ENCODE measurements around the gene GPR176.
A peak's percentile ranks its signal among the peaks of the same experiment; 100 is the strongest.

The GPR176 gene

GRCh38 chr15:39888809-39889208 lies 31.3 kb downstream of the GPR176 start:
- DNase-seq: no peak

DNA sequence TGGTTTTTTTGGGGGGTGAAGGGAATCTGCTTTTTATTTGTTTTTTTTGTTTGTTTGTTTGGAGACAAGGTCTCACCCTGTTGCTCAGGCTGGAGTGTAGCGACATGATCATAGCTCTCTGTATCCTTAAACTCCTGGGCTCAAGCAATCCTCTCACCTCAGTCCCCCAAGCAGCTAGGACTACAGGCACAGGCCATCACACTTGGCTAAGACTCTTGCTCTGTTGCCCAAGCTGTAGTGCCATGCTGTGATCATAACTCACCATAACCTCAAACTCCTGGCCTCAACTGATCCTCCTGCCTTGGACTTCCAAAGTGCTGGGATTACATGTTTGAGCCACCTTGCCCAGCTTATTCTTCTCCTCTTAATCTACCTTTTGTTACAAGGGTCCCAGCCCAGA lies 31.8 kb downstream of the GPR176 start:
- DNase-seq: no peak

DNA sequence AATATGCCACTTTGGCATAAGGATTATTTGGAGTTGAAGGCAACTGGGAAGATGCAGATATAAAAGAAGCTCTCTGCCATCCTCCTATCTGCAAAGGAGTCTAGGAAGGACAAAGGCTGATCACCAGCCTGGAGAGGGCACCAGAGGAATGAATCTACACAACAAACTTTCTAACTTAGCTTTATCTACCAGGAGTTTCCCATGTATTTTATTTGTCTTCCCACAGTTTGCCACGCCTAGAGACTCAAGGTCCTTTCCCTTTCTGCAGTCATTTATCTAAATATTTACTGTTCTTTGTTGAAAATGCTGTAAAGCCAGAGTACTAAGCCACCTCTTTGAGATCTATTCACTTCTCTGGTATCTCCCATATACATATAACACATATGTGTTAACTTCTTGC lies 32.2 kb downstream of the GPR176 start:
- peak; percentile 36 for DNase-seq

- no peak for DNase-seq
Measured at GRCh38 chr15:39887211-39887610, 32.9 kb downstream of the GPR176 start.

DNA sequence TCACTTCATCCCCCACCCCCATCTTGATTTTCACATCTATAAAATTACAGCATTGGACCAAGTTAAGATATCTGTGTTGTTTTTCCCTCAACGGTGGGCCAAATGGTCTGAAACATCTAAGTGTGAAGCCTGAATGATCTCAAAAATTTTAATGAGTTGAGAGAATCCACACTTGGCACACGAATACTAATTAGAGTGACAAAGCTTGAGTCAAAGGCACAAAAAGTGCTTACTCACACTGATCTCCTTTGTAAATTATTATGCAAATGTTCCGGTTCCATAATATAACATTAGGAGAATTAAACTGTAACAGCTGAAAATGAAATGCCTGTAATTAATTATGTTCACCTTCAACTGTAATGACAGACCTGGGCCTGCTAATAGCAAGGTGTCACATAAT lies 33.6 kb downstream of the GPR176 start:
- DNase-seq: no peak

GRCh38 chr15:39885099-39885777 lies 34.8 kb downstream of the GPR176 start:
- no peak for DNase-seq

GRCh38 chr15:39884351-39884750 lies 35.7 kb downstream of the GPR176 start:
- DNase-seq: no peak

- peak; percentile 21 for DNase-seq
Measured at GRCh38 chr15:39882602-39883001, 37.5 kb downstream of the GPR176 start.

- no peak for DNase-seq
Measured at GRCh38 chr15:39881790-39882189, 38.3 kb downstream of the GPR176 start.

- peak; percentile 69 for DNase-seq
Measured at GRCh38 chr15:39880718-39881387, 39.2 kb downstream of the GPR176 start.

GRCh38 chr15:39878406-39878785 lies 41.7 kb downstream of the GPR176 start:
- peak; percentile 65 for DNase-seq

- no peak for DNase-seq
Measured at GRCh38 chr15:39874890-39875549, 45.0 kb downstream of the GPR176 start.

- no peak for DNase-seq
Measured at GRCh38 chr15:39873978-39874377, 46.1 kb downstream of the GPR176 start.

DNA sequence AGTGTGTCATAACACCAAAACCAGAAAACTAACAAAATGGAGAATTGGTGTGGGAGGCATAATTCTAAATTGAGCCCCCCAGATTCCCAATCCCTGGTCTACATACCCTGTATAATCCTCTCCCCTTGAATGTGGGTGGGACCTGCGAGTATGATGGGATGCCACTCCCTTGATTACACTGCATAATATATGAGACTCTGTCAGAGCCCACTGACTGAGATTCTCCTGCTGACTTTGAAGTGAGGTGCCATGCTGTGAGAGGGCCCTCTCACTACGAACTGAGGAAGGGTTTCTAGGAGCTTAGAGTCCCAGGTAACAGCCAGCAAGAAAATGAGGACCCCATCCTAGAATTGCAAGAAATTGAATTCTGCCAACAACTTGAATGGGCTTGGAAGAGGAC lies 49.5 kb downstream of the GPR176 start:
- DNase-seq: no peak

DNA sequence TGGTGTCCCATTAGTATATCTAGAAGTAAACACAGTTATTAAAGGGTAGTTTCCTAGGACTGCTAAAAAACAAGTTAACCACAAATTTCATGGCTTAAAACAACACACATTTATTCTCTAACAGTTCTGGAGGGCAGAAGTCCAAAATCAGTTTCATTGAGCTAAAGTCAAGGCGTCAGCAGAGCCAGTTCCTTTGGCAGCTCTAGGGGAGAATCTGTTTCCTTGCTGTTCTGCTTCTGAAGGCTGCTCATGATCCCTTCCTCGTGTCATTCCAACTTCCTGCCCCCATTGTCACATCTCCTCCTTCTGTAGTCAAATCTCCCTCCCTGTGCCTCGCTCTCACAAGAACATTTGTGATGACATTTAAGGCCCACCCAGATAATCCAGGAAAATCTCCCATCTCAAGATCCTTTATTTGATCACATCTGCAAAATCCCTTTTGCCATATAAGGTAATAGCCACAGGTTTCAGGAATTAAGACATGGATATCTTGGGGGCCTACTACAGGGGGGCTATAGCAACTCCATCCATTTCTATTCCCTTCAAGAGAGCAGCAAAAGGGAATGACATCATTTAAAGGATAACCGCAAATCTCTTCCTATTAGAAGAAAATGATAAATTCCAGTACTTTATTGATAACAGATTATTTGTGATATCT lies 50.1 kb downstream of the GPR176 start:
- no peak for DNase-seq

GRCh38 chr15:39869254-39869653 lies 50.8 kb downstream of the GPR176 start:
- no peak for DNase-seq

GRCh38 chr15:39868396-39868795 lies 51.7 kb downstream of the GPR176 start:
- DNase-seq: no peak

DNA sequence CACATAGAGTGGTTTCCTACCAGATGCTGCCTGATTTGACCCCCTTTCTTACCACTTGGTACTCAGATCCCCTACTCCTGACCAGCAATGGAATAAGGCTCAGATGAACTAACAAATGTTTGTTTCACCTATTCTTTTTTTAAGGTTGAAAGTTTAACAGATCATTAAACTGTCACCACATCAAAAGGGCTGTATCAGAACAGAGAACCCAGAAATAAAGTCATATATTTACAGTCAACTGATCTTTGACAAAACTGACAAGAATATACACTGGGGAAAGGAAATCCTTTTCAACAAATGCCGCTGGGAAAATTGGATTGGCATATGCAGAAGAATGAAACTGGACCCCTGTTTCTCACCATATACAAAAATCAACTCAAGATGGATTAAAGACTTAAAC lies 56.0 kb downstream of the GPR176 start:
- DNase-seq: no peak

DNA sequence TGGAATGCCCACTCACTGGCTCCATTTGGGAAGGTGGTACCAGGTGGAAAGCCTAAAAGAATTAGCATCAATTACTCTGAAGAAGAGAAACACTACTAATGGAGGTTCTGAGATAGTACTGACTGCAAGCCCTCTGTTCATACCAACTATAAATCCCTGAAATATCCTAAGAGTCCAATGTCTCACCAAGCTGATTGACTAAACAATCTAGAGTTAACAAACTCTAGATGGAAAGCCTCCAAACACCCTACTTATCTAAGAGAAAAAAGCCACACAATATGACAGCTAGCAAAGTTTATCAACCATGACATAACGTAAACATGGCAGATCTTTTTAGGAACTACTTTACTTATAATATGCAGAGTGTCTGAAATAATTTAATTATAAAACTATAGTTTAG lies 59.2 kb downstream of the GPR176 start:
- no peak for DNase-seq

DNA sequence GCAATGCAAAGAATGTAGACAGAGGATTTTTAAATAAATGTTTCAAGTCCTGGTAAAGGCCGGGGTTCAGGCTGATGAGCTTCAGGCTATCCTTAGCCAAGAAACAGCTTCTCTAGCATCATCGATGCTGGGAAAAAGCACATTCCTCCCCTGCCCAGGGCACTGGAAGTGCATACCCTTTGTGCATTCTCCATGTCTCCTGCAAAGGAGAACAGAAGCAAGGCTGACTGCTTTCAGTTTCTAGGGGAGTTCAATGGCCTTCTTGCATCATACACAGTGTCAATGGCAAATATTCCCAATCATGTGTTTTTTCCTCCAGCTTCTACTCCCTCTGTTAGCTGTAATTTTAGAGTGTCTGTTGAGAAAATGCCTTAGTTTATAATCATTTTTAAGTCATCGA lies 59.9 kb downstream of the GPR176 start:
- DNase-seq: peak; percentile 70

DNA sequence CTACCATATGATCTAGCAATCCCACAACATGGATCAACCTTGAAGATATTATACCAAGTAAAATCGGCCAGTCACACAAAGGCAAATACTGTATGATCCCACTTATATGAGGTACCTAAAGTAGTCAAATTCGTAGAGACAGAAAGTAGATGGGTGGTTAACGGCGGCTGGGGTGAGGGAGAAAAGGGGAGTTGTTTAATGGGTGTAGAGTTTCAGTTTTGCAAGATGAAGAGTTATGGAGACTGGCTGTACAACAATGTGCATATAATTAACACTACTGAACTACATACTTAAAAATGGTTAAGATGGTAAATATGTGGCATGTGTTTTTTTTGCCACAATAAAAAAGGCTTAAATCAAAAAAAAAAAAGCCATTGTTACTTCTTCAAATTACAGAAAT lies 60.4 kb downstream of the GPR176 start:
- DNase-seq: no peak

DNA sequence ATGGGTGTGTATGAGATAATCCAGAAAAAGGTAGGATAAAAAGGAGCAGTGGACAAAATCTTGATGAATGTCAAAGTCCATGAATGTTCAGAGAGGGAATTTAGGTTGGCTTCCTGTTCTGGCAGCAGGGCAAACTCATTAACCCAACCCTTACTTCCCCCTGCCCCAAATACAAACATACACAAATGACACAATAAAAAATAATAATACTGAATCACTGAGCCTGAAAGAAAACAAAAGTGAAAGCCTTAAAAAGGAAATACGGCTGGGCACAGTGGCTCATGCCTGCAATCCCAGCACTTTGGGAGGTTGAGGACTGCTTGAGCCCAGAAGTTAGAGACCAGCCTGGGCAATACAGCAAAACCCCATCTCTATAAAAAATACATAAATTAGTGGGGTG lies 62.9 kb downstream of the GPR176 start:
- DNase-seq: no peak

DNA sequence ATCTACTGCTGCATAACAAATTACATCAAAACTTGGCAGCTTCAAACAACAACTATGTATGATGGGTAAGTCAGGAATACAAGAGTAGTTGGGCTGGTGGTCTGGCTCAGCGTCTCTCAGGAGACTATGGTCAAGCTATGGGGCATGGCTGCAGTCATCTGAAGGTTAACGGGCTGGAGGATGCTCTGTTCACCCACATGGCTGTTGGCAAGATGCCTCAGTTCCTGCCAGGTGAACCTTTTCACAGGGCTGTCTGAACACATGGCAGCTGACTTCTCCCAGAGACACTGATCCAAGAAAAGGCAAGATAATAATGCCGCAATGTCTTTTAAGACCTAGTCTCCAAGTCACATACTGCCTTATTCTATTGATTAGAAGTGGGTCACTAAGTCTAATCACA lies 63.7 kb downstream of the GPR176 start:
- DNase-seq: no peak

DNA sequence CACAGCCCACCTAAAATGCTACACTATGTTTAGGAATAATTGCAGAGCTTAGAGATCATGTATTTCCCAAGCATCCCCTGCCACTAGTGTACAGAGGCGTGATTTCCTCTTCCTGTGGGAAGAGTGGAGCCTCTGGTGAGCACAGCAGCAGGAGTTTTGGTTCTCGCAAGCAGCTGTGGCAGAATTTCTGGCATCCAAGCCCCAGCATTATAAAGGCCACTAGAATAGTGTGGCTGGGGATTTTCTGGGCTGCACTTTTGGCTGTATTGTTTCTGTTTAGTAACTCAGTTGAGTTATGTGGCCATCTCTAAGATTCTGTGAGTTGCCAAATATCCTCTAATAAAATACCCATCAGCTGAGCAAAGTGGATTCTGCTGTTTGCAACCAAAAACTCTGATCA lies 64.7 kb downstream of the GPR176 start:
- peak; percentile 28 for DNase-seq

Data from fibroblast of upper back skin (primary cell).